OCI-LY7 (cell line): ENCODE results near the gene KBTBD8. TPM values are rescaled to one million over a fixed set of nuclear protein-coding genes. Genes with fewer than 3 reads are reported as not detected.

ENCODE experiments used
- BruUV-seq: library from RNA; stranded (reverse); fragments of 400-500 nt; replicated peaks from 2 replicates; lab custom pipeline; 2021; lab: Mats Ljungman, UMichigan
- CTCF ChIA-PET: fragments of 300-600 bp; sonication (Branson Sonifier 250); formaldehyde crosslinking; loops from one replicate; lab custom pipeline; 2022; ENCODE audit warnings: antibody characterized with exemption; ENCODE audit not compliant: unreplicated experiment; lab: Charles Lee
- POLR2A ChIA-PET: fragments of 300-600 bp; sonication (Branson Sonifier 250); formaldehyde crosslinking; loops from one replicate; lab custom pipeline; 2022; ENCODE audit warnings: antibody characterized with exemption; lab: Charles Lee
- DNase-seq: peaks from one replicate; pipeline ENCODE4 v3.0.0-alpha.2; 2015; ENCODE audit warnings: low spot score
- H2AFZ ChIP-seq: fragments of 200-600 bp; sonication (generic), shearing (Covaris generic); 2 replicates; pipeline ENCODE4 v1.6.1; 2014; ENCODE audit warnings: mild to moderate bottlenecking, antibody characterized with exemption, low read length, moderate library complexity
- H3K27ac ChIP-seq: fragments of 200-600 bp; sonication (generic); 2 replicates; pipeline ENCODE4 v1.5.1; 2014; ENCODE audit warnings: mixed run types, low read depth, mild to moderate bottlenecking, moderate library complexity, low read length, inconsistent platforms; ENCODE audit not compliant: poor library complexity, severe bottlenecking
- H3K36me3 ChIP-seq: fragments of 200-600 bp; sonication (generic); 2 replicates; pipeline ENCODE4 v1.6.1; 2014; ENCODE audit warnings: mild to moderate bottlenecking, antibody characterized with exemption, low read length, moderate library complexity, mixed read lengths; ENCODE audit not compliant: insufficient read depth
- H3K4me1 ChIP-seq: fragments of 200-600 bp; sonication (generic); 2 replicates; pipeline ENCODE4 v1.5.1; 2014; ENCODE audit warnings: mild to moderate bottlenecking, low read length; ENCODE audit not compliant: insufficient read depth, poor library complexity, severe bottlenecking
- H3K4me2 ChIP-seq: fragments of 200-600 bp; sonication (generic); 2 replicates; pipeline ENCODE4 v1.6.1; 2014; ENCODE audit warnings: mild to moderate bottlenecking, low read length
- H3K4me3 ChIP-seq: fragments of 200-600 bp; sonication (generic); 2 replicates; pipeline ENCODE4 v1.5.1; 2014; ENCODE audit warnings: mild to moderate bottlenecking, low read depth, low read length; ENCODE audit not compliant: poor library complexity, severe bottlenecking
- H3K79me2 ChIP-seq: fragments of 200-600 bp; sonication (generic); 2 replicates; pipeline ENCODE4 v1.6.1; 2016; ENCODE audit warnings: low read depth, mild to moderate bottlenecking, low read length, moderate library complexity, mixed read lengths; ENCODE audit not compliant: insufficient read depth
- H3K9me2 ChIP-seq: fragments of 200-600 bp; sonication (generic); 2 replicates; pipeline ENCODE4 v1.6.1; 2016; ENCODE audit warnings: mild to moderate bottlenecking, low read length, mixed read lengths; ENCODE audit not compliant: insufficient read depth
- H3K9me3 ChIP-seq: fragments of 200-600 bp; sonication (generic); 2 replicates; pipeline ENCODE4 v1.6.1; 2014; ENCODE audit warnings: mild to moderate bottlenecking, mixed run types, low read length, mixed read lengths
- H4K20me1 ChIP-seq: fragments of 200-600 bp; sonication (generic); 2 replicates; pipeline ENCODE4 v1.6.1; 2014; ENCODE audit warnings: mild to moderate bottlenecking, antibody characterized with exemption, low read length, moderate library complexity, mixed read lengths; ENCODE audit not compliant: insufficient read depth
- CTCF ChIP-seq: fragments of 200-600 bp; sonication (generic); conservative IDR thresholded peaks from 2 replicates; pipeline ENCODE4 v1.5.1; 2014; ENCODE audit warnings: mild to moderate bottlenecking, antibody characterized with exemption, low read length, moderate library complexity, mixed read lengths
- EZH2phosphoT487 ChIP-seq: fragments of 200-600 bp; sonication (generic); IDR thresholded peaks from 2 replicates; pipeline ENCODE4 v1.6.1; 2018; ENCODE audit warnings: low read depth, borderline replicate concordance, mild to moderate bottlenecking, mixed run types, antibody characterized with exemption, low read length, moderate library complexity, mixed read lengths
- intact Hi-C: fragments of 100-400 bp; cut with micrococcal nuclease; formaldehyde crosslinking; loops from one replicate; pipeline ENCODE4 v1.10.0; 2022; ENCODE audit not compliant: unreplicated experiment
- total RNA-seq, 2 experiments: library from RNA; depleted of rRNA in 1 of 2; stranded (reverse); fragments of >200 nt in 1 of 2; shearing (Covaris generic) in 1 of 2; gene quantifications; 2 replicates each; pipeline ENCODE4 v1.2.3, GENCODE V29; 2014 to 2022

Gene KBTBD8
- total RNA-seq, 2 experiments from 2014 or later: 16.4 to 24.8 TPM

- Histone ChIP-seq H3K4me2 (no peak overlapping the region), H3K9me3 (no peaks in the 10 kb centered on the region), H3K79me2 (no peaks in the 10 kb centered on the region), H3K27ac (no peak overlapping the region), H3K36me3 (no peaks in the 10 kb centered on the region), H3K9me2 (no peaks in the 10 kb centered on the region), H3K4me3 (no peak overlapping the region), H3K4me1 (peaks cover 19% of the 10 kb centered on the region), H2AFZ (no peak overlapping the region; the same call in 1 of the 2 replicates), H4K20me1 (no peaks in the 10 kb centered on the region)
- DNase-seq: no peak
- intact Hi-C loops: no loop called here
- BruUV-seq: no TSS peak
- ChIA-PET CTCF (no interaction called here), POLR2A (no interaction called here)
- no peak for TF ChIP-seq CTCF
- TF ChIP-seq EZH2phosphoT487: no peak
Observed at GRCh38 chr3:67031986-67032385, 33.9 kb downstream of the KBTBD8 start.

- Histone ChIP-seq H3K9me2 (no peaks in the 10 kb centered on the region), H3K9me3 (no peaks in the 10 kb centered on the region), H2AFZ (peak overlapping the region; percentile 17; the same call in 1 of the 2 replicates), H4K20me1 (no peaks in the 10 kb centered on the region), H3K27ac (no peak overlapping the region), H3K36me3 (no peaks in the 10 kb centered on the region), H3K4me3 (no peak overlapping the region), H3K4me2 (no peak overlapping the region), H3K79me2 (no peaks in the 10 kb centered on the region), H3K4me1 (peaks cover 25% of the 10 kb centered on the region)
- no TSS peak for BruUV-seq
- intact Hi-C loops: no loop called here
- ChIA-PET CTCF (interaction anchor here (0.6 kb wide), 2 partner anchors 61 to 183 kb away, joined by 3 to 5 read pairs; no protein-coding TSS in a partner anchor), POLR2A (interaction anchor here (0.7 to 7.6 kb wide), 5 partner anchors 14 to 787 kb away, joined by 3 to 65 read pairs (median 4); partner anchors contain the start of gene KBTBD8)
- DNase-seq: no peak
- TF ChIP-seq EZH2phosphoT487: no peak
- no peak for TF ChIP-seq CTCF
Observed at GRCh38 chr3:67033079-67033478, 35.0 kb downstream of the KBTBD8 start.

GRCh38 chr3:67034371-67034770 lies 36.3 kb downstream of the KBTBD8 start:
- TF ChIP-seq EZH2phosphoT487 (no peak), CTCF (no peak)
- no peaks in the 10 kb centered on the region for H3K9me2 ChIP-seq
- POLR2A ChIA-PET: interaction anchor here (0.5 to 7.6 kb wide), 8 partner anchors 13 to 407 kb away, joined by 3 to 65 read pairs (median 4); partner anchors contain the start of gene KBTBD8
- H3K27ac ChIP-seq: no peak overlapping the region
- CTCF ChIA-PET: interaction anchor here (0.7 to 1.1 kb wide), 2 partner anchors 15 to 18 kb away, joined by 3 read pairs; no protein-coding TSS in a partner anchor
- no peaks in the 10 kb centered on the region for H3K36me3 ChIP-seq
- intact Hi-C loops: no loop called here
- H2AFZ ChIP-seq: no peak overlapping the region
- no peaks in the 10 kb centered on the region for H4K20me1 ChIP-seq
- no TSS peak for BruUV-seq
- H3K79me2 ChIP-seq: no peaks in the 10 kb centered on the region
- peaks cover 17% of the 10 kb centered on the region for H3K4me1 ChIP-seq
- H3K9me3 ChIP-seq: no peaks in the 10 kb centered on the region
- H3K4me3 ChIP-seq: no peak overlapping the region
- H3K4me2 ChIP-seq: no peak overlapping the region
- no peak for DNase-seq
